Inferior parietal cortex (tissue), 1 donor: Measurements from ENCODE around the gene FADD.

Experiments used
- DNase-seq: peaks from one replicate; pipeline ENCODE4 v3.0.0-alpha.2; 2016; ENCODE audit errors: extremely low spot score

FADD gene, protein sequence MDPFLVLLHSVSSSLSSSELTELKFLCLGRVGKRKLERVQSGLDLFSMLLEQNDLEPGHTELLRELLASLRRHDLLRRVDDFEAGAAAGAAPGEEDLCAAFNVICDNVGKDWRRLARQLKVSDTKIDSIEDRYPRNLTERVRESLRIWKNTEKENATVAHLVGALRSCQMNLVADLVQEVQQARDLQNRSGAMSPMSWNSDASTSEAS

DNA sequence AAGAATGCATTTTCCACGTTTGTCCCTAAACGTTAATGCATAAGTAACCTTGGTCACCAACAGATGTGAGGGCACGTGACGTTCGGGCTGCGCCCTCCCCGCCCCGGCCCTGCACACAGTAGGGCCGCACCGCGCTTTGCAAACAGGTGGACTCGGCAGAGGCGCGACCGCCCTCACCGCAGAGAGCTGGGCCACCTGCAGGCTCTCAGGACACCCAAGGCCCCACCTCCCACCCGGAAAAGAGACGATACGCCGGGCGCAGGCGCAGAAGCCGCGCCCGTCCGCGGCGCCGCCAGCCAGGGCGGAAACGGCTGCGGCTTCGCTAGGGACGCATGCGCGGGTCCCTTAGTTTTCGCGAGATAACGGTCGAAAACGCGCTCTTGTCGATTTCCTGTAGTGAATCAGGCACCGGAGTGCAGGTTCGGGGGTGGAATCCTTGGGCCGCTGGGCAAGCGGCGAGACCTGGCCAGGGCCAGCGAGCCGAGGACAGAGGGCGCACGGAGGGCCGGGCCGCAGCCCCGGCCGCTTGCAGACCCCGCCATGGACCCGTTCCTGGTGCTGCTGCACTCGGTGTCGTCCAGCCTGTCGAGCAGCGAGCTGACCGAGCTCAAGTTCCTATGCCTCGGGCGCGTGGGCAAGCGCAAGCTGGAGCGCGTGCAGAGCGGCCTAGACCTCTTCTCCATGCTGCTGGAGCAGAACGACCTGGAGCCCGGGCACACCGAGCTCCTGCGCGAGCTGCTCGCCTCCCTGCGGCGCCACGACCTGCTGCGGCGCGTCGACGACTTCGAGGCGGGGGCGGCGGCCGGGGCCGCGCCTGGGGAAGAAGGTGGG is at the start of gene FADD:
Gene FADD (plus strand): TSS at position 377 of the 831 bp plus-strand sequence. CDS start 164 bp downstream, at position 541.
- peak; percentile 95 for DNase-seq

DNA sequence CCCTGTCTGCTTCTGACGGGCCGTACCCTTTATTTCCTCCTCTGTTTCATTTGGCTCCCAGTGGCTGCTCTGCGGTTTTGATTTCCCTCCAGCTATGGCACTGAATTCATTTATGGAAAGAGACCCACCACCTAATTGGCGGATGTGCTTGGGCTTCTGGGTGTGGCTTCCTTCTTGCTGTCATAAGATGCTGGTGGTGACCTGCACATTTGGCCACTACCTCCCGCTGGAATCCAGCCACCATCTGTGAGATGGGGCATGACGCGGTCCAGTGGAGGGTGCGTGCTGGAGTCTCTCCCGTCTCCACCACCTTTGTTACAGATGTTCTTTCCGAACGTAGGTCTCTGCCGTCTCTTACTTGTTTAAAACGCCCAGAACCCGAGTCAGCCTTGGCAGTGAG is 47.7 kb upstream of the FADD start:
- no peak for DNase-seq

DNA sequence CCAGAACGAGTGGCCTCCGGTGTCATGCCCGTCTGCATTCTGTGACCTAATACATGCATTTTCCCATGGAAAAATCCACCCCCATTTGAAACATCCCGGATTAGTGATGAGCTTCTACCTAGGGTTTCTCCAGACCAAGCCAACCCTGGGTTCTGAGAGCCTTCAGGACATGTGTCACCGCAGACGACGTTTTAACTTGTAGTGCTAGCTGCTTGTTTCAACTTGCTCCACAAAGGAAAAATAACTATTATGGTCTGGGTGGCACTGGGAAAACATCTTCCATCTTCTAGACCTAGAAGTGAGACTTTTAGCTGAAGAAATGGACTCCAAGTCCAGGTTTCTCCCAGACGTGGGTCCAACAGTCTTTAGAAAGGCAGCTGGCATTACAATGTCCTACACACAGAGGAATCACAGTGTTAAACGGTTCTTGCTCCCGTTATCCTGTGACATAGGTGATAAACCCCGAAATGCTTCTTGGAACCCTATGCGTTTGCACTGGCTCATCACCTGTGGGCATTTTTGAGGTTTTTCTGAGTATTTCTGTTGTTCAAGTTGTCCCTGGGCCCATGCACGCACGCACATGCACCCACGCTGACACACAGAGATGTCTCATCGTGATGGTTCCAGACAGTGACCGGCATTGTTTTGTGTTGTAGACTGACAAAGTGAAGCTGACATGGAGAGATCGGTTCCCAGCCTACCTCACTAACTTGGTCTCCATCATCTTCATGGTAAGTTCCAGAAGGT is 46.6 kb upstream of the FADD start:
- DNase-seq, result no peak

DNA sequence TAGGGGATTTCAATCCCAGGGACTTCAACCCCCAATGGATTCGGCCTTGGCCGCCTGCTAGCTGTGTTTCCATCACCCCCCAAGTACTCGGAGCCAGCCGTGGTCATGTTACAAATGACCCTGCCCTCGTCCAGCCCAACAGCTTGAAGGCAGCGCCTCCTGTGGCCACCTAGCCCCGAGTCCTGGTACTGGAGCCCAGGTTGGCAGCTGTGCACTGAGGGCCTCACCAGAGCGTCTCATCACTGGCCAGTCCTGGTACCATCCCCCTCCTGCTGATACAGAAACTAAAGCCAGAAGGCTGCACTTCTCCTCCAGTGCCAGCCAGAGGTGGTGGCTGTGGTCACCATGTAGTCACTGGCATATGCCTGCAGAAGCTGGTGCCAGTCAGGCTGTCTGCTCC is 44.9 kb upstream of the FADD start:
- DNase-seq, result no peak

DNA sequence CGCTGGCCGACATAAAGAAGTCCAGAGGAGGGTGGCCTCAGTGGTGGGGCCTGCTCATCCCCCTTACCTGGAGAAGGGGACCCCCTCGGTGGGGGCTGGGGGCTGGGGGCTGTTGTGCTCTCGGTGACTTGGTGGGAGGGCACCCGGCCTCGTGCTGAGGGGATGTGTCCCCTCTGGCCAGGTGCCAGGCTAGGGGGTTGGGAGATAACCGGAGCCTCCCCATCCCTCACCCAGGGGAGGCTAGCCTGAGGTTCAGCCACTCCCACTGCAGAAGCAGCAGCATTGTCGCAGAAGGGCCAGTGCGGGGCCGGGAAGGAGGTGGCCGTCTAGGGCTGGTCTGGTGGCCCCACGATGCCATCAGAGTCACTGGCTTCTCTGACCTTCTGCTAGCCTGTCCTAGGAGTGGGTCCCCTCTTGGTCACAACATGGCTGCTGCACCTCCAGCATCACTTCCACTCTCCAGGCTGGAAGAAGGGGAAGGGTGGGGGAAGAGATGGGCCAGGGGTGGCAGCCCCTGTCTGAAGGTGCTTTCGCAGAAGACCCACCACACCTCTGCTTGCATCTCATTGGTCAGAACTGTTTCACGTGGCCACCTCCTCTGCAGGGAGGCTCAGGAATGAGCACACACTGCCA is 44.2 kb upstream of the FADD start:
- no peak for DNase-seq

DNA sequence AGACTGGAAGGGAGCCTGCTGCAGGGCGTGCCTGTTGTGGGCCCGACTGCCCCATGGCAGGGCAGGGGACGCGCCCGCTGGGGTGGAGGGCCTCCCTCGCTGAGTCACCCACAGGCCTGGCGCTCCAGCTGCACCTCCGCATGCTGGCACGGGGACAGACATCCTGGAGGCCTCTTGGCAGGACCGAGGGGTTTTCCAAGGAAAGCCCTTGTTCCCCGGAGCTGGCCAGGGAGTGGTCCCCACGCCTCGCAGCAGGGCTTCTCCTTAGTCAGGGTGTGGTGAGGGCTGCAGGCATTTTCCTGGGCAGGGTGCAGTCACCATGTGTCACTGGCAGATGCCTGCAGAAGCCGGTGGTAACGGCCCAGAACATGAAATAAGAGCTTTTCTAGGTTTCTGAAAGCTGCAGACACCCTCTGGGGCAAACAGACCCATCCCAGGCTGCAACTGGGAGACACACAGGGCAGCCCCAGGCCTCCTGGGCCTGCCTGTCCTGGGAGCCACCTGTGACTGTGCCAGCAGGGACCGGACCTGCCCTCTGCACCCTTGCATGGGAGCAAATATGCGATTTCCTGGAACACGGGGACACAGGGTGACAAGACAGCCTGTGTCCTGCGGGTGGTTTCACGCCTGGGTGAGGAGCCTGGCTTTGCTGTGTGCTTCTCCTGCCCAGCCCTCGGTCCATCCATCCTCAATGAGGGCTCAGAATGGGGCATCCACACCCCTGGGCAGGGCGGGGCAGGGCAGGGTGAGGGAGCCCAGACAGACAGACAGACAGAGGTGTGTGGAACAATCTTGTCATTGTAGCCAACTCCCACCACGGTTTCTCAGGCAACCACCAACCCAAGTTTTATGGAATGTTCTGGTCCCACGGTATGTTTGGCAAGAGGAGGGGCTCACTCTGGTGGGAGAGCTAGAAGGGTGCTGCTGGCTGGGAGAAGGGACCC is 43.2 kb upstream of the FADD start:
- DNase-seq, result no peak

DNA sequence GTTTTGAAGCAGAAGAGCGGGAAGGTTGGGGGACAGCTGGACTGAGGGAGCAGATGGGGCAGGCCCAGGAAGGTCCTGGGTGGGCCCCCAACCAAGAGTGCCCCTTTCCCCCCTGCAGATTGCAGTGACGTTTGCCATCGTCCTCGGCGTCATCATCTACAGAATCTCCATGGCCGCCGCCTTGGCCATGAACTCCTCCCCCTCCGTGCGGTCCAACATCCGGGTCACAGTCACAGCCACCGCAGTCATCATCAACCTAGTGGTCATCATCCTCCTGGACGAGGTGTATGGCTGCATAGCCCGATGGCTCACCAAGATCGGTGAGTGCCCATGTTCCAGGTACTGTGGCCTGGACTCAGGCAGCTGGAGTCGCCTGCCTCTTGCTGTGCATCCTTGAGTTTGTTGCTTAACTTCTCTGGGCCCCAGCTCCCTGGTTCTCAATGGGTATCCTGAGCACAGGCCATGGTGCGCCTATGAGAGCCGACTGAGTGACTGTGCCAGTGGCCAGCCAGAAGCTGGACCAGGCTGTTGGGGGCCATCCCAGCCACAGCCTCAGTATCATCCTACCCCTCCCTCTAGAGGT is 42.0 kb upstream of the FADD start:
- no peak for DNase-seq

DNA sequence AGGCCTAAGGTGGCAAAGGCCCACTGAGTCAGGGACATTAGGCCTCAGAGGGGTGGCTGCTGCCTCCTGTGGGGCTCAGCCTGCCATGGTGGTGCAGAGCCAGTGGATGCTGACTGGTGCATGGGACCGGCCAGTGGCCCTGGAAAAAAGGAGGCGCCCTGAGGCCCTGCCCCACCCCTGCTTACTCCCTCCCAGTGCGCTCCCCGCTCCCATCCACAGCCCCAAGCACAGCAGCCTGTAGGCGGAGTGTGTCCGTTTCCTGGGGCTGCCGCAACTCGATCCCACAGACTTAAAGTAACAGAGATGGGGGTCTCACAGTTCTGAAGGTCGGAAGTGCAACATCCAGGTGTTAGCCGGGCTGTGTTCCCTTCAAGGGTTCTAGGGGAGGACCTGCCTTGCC is 38.4 kb upstream of the FADD start:
- no peak for DNase-seq

DNA sequence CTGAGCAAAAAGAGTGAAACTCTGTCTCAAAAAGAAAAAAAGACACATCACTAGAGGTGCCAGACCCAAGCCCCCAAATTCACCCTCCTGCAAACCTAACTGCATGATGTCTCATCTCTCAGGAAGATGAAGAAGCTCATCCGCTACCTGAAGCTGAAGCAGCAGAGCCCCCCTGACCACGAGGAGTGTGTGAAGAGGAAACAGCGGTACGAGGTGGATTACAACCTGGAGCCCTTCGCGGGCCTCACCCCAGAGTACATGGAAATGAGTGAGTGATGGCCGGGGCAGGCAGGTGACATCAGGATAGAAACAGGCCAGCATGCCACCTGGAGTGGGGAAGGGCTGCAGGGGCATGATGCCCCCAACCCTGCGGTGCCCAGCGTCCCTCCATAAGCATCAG is 36.0 kb upstream of the FADD start:
- DNase-seq, result no peak

DNA sequence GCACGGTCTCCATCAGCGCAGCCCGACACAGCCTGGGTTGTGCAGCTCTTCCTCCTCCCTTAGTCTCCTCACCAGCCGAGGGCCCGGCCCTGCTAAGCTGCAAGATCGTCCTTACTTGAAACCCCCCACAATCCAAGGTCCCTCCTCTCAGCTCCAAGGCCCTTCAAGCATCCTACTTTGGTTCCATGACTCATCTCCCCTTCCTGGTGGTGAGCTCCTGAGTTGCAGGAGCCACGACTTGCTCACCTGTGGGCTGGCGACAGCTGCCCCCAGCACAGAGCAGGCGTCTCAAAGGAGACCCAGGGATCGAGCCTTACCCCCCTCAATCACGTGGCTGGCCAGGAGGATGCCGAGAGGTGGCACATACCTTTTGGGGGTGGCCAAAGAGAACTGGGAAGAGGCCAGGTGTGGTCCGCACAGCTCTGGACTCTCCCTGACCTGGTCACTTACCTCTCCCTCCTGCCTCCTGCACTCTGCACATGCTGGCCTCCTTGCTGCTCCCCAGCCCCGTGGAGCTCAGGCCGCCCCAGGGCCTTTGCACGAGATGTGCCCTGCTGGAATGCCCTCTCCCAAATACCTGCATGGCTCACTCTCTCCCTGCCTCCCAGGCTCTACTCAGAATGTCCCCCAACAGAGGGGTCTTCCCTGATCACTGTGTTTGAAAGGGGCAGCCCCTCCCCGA is 35.2 kb upstream of the FADD start:
- DNase-seq, result no peak

DNA sequence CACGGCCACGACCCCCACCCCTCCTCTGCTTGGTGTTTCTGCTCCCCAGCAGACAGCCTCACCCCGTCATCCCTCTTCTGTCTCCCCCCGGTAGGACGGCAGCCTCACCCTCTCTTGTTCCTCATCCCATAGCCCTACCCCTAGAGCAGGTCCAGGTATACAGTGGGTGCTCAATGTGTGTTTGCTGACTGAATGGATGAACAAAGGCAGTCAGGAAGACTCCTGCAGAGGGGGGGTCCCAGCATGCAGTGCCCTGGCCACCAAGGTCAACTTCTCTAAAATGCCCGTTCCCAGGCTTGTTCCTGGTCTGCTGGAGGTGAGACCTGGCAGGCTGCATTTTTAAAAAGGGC is 34.7 kb upstream of the FADD start:
- DNase-seq, result no peak

DNA sequence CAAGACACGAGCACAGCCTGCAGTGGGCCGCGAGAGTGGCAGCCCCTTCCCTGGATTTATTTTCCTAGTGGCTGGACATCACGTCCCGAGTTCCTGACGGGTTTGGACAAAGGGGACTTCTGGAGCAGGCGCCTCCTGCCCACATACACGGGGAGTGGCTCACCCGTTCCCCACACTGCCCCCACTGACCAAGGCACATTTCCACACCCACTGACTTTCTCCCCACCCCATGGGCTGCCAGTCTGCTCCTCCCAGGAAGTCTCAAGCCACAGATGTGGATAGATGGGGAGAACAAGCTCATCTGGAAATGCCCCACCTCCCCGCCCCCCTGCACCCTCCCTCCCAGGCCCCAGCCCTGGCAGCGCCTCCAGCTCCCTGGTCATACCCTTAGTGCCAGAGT is 34.0 kb upstream of the FADD start:
- DNase-seq, result no peak

DNA sequence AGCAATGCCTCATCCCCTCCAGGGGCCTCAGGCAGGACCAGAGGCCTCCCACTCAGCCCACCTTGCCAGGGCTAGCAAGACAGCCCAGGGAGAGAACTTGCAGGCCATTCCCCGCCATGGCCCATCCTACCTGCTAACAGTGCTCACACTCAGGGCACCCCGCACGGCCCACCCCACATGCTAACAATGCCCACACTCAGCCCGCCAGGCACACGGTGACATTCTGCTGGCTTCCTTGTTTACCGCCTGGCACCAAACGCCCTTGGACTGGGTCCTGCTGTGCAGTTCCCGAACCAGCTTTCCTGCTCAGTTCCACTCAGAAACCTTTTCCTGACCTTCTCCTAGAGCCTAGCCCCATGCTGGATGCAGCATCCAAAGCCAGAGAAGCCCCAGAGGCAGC is 33.5 kb upstream of the FADD start:
- DNase-seq, result no peak

DNA sequence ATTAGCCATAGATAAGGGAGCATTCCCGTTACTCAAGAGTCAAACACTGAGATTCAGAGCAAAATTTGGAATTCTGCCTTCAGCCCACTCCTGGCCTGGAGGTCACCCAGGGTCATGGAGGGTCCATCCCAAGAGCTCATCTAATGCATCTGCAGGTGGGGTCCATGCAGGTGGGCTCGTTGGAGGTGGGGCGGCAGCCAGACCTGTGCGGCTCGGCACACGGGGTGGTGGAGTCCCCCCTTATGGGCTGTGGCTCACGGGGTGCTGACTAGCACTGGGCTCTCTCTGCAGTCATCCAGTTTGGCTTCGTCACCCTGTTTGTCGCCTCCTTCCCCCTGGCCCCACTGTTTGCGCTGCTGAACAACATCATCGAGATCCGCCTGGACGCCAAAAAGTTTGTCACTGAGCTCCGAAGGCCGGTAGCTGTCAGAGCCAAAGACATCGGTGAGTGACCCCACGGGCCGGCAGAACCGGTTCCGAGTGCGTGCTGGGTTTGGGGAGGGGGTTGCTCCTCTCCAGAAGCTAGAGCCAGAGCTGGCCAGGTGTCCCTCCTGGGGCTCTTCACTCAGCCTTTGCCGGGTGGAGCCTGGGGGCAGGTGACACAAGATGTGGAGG is 32.4 kb upstream of the FADD start:
- no peak for DNase-seq

DNA sequence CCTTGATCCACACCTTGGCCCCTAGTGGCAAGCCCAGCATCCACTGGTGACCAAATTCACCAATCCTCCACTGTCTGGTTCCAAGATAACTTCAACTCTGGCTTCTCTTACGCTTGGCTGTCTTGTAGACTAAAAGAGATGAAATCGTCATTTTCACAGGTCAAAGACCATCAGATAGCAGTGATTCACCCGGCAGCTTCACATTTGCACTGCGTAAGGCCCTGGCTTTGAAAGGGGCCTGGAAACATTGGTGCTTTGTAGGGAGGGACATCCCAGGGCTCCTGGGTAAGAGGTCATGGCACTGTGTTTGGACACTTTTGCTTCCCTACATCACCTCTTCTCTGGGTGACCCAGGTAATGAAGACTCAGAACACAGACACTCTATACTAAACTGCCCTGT is 30.1 kb upstream of the FADD start:
- no peak for DNase-seq

DNA sequence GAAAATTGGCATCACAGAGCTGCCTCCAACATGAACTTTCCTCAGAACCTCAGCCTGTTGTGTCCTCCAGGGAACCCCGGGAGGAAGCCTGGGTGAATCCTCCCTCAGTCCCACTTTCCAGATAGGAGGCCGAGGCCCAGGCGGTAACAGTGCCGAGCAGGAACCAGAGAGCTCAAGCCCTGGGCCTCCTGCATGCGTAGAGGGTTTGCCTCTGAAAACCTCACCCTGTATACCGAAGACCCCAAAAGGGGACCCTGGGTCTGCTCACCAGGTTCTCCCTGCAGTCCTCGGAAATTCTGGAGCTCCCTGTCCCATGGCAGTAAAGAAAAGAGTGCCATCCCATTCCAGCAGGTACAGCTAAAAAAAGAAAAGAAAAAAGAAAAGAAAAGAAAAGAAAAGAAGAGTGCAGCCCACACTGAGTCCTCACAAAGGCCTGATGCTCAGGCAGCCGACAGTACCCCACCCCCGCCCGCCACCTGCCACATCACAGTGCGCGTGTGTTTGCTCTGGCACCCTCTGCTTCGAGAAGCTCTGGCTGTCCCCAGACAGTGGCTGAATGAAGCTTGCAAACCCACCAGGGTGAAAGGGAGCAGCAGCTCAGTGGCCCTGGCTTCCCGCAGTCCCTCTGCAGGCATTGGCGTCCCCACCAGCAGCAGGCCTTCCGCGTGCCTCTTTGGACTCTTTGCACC is 28.4 kb upstream of the FADD start:
- DNase-seq, result no peak

DNA sequence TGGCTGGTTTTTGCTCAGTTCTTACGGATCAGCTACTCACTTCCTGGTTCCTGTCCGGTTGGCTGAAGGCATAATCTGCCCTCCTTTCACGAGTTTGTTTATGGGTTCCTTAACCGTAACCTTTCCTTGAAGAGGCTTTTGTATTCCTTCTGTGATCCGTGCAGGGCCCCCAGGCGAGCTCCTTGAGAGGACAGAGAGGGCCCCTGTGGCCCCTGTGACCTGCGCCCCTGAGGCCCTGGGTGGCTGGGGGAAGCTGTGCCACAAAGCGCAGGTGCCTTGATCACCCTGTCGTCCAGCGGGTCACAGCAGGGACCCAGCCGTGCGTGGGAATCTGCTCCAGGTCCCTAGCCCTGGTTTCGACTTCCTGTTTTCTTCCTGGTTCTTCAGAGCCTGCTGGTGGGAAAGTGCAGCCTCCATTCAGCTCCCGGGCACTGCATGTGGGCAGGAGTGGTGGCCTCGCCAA is 27.8 kb upstream of the FADD start:
- no peak for DNase-seq

DNA sequence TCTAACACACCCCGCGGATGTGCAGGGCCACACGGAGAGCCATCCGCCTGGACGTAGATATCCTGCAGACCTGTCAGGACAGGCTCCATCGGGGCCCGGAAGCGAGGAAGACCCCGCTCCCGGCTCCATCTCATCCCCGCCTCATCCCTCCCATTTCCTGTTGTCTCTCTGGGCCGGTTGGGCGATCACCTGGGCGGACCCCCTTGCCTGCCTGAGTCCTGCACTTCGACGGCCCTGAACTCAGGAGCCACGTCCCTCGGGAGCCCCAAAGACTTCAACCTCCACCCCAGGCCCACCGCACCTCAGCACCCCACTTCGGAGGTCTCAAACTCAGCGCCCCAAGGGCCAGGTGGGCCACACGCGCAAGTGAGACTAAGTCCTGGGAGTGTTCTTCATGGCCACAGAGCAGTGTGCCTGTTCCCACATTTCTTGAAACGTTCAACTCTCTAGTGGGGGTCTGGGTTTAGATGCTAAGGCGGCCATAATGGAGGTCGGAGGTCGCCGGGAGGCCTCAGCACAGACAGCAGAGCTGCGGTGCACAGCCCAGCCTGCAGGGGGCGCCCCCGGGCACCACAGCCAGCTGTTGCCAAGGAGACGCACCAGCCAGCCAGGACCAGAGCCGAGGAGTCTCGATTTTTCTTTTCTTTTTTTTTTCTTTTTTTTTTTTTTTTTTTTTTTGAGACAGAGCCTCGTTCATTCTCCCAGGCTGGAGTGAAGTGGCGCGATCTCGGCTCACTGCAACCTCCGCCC is 26.0 kb upstream of the FADD start:
- no peak for DNase-seq
